Measurements from ENCODE around the gene DNER.
"Not testable (repeated sequence)": the region's sequence is repeated elsewhere in the genome, so short reads cannot be mapped to it uniquely, and the experiment has no call there.

The DNER gene

DNA sequence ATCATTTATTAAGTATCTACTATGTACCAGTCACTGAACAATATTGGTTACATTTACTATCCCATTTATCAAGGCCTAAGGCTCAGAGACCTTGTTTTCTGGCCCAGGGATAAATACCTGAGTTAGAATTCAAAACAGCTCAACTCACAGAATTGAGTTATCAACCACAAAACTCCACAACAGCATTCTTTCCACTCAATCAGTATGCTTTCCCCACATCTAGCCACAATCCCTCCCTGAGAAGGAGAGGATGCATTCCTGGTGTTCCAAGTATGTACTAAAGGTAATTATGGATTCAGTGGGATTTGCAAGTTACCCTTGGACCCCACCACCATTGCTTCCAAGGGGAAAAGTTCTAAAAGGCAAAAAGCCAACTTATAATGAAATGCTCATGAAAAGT, 339.1 kb downstream of the DNER start:
- DNase-seq: no peak

- DNase-seq: not testable (repeated sequence)
Observed at GRCh38 chr2:229373311-229373710, 341.0 kb downstream of the DNER start.

GRCh38 chr2:229372207-229372606, 342.1 kb downstream of the DNER start:
- no peak for DNase-seq

DNA sequence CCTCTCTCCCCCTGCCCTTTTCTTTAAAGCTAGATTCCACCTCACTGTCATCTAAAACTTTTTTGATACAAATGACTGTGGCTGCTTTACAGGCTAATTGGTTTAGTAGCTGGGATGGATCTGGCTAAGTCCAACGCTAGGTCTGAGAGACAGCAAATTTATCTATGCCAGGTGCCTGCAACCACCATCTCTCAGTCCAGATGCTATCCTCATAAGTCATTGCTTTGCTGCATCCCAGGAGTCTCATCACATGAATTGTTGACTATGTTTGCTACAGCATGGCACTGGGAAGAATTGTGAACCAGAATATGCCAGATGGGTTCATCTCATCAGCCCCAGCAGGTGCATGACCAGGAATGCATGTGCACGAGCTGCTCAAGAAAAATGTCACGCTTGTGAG, 343.3 kb downstream of the DNER start:
- no peak for DNase-seq

DNA sequence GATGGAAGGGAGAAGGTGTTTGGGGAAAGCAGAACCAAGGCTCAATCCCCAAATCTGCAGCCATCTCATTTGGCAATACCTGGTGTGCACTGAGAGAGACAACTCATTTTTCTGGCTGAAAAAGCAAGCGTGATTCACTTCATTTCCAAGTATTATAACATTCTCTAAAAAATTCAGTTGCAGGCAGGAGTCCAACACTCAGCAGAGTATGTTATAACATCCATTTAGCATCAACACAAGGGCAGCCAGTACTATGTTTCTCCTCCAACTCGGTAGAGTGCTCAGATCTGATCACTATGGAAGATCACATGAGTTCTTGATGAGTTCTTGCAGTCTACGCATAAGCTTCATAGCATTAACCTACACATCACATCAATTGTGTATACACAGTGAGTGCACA, 343.8 kb downstream of the DNER start:
- no peak for DNase-seq

DNA sequence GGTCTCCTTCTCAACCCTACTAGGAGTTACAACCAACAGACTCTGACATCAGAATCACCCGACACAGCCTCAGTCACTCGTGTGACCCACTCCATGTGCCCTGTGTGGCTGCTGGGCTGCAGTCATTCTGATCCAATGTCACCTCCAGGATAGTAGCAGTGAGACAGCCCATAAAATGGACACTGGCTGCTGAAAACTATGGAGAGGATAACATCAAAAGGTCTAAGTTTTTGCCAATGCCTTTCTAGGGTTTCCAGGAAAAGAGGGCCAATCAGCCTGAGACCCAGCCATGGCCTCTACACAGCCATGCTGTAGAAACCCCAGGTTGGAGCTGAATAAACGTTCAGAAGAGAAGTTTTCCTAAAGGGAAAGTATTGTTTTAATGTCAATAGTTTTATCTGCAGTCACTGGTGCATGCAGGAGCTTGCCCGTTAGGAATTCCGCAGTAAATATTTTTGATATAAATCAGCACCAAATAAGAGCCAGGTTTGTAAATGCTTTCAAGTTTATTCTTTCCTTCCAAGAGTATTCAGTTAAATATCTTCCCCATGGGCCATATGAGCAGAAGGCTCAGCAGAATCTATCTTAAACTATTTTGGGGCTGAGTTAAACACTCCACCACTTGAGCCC, 351.1 kb downstream of the DNER start:
- DNase-seq: no peak

DNA sequence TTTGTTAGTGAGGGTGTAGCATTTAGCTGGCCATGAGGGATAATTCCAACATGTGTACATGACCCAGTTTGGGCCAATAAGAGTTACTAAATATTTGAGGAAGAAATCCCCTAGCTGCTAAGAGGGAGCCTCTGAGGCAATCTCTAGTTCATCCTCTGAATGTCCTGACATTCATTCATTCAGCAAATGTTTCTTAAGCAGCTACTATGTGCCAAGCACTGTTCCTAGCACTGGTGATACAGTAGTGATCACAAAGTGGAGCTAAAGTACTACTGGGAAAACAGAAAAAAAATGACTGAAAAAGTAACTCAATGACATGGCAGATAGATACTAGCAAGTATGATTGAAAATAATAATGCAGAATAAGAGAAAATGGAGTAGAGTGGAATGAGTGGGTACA, 363.5 kb downstream of the DNER start:
- no peak for DNase-seq

GRCh38 chr2:229350117-229350805, 364.1 kb downstream of the DNER start:
- DNase-seq: no peak

GRCh38 chr2:229348128-229348527, 366.2 kb downstream of the DNER start:
- DNase-seq: no peak

DNA sequence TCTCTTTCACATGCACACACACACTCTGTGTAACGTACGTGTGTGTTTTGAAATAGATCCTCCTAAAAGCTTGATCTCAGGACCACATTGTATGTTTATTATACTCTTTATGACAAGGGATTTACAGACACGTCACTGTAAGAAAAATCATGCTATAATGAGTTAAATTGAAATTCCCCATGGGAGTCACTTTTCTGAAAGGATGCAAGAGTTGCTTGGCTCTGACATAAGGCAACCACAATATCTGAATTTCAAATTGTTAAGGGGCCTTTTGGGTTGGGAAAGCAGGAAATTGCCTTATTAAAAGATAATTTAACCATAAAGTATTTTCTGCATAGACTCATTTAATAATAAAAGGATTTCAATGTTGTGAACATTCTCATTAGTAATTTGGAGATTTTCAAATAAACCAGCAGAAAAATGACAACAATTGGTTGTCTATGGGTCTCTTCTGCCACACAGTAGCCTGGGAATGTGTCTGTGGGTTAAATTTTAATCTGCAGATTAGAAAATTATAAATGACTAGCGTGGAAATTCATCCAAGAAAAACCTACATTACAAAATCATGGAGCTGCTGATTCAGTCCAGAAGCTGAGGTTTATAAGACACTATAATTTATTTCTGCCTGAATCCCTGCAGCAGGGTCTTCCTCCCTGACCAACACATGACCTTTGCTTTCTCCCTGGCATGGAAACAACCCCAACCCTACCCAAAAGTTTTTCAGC, 367.4 kb downstream of the DNER start:
- no peak for DNase-seq

- DNase-seq: no peak
Observed at GRCh38 chr2:229344955-229345354, 369.4 kb downstream of the DNER start.

- no peak for DNase-seq
Observed at GRCh38 chr2:229344151-229344551, 370.2 kb downstream of the DNER start.

DNA sequence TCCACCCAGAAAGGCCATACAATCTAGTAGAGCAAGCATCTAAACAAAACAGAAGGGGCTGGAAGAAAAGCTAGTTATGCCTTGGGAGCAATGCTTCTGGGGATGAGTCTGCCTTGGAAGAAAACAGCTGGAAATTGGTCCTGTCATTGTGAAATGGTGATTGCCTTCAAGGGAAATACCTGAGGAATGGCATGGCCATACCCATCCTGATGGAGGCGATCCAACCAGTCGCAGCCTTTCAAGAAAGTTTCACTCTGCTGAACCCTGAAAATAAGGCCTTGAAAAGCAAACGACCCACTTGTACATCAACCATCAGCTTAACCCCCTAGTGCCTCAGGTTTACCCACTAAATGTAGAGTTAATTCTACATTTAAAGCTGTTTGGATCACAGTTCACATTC, 370.7 kb downstream of the DNER start:
- DNase-seq: no peak

DNA sequence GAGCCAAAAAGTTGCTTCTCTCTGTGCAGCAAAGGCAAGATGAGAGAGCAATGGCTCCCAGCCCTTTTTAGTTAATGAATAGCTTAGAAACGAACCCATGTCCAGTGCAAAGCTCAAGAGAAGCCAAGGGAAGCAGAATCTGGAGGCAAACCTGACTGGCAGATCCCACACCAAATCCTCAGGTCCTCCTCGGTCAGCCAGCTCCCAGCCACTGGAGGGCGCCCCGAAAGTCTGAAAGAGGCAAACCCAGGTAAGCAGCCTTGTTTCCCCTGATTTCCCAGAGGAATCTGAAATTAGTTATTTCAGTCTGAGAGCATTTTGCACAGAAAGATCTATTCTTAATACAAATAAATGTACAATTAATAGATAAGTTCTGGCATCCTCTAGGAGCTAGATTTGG, 372.0 kb downstream of the DNER start:
- DNase-seq: no peak

GRCh38 chr2:229340086-229340760, 374.1 kb downstream of the DNER start:
- no peak for DNase-seq

- no peak for DNase-seq
Observed at GRCh38 chr2:229339618-229340017, 374.7 kb downstream of the DNER start.

DNA sequence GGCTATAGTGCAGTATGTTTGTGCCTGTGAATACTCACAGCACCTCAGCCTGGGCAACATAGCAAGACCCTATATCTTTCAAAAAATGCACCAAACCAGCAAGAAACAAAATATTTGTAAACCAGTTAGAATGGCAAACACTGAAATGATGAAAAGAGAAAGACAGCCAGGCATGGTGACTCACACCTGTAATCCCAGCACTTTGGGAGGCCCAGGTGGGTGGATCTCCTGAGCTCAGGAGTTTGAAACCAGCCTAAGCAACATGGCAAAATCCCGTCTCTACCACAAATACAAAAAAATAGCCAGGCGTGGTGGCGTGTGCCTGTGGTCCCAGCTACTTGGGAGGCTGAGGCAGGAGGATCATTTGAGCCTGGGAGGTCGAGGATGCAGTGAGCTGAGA, 375.2 kb downstream of the DNER start:
- DNase-seq: not testable (repeated sequence)

- DNase-seq: no peak
Observed at GRCh38 chr2:229335877-229336346, 378.4 kb downstream of the DNER start.

GRCh38 chr2:229335330-229335729, 379.0 kb downstream of the DNER start:
- no peak for DNase-seq

- DNase-seq: no peak
Observed at GRCh38 chr2:229330952-229331351, 383.4 kb downstream of the DNER start.

- no peak for DNase-seq
Observed at GRCh38 chr2:229319558-229319957, 394.8 kb downstream of the DNER start.

GRCh38 chr2:229314117-229314516, 400.2 kb downstream of the DNER start:
- no peak for DNase-seq

DNA sequence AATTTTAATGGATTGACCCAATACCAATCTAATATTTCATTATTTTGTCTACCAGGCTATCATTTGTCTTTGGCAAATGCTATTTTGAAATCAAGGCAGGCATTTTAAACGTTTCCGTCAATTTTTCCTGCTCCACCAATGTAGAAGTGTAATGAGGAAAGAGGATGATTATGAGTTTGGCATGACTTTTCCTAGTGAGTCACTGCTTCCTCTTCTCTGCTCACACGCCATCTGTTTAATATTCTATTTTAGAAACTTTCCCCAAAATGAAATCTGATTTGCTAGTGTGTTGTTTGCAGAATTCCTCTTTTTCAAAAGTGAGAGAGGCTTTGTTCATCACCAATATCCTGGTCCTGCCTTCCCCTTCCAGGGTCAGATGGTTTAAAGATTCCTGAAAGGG, 400.8 kb downstream of the DNER start:
- no peak for DNase-seq
